DND-41 (cell line): ENCODE results near the gene OR1J4.

Experiments used
- ATAC-seq: fragments of 200-7000 bp; cut with Tn5 transposase; 3 replicates; pipeline ENCODE4 v1.9.1; 2021; ENCODE audit warnings: low read depth; ENCODE audit not compliant: insufficient read depth
- DNase-seq: peaks from one replicate; pipeline ENCODE4 v3.0.0-alpha.2; 2020
- H2AFZ ChIP-seq: 2 replicates; pipeline ENCODE4 v1.6.0; 2012; ENCODE audit warnings: low read depth, low read length
- H3K27ac ChIP-seq: 2 replicates; pipeline ENCODE4 v1.5.1; 2012; ENCODE audit warnings: low read length, inconsistent platforms
- H3K27me3 ChIP-seq: fragments of 200-600 bp; sonication (generic); 2 replicates; pipeline ENCODE4 v1.6.0; 2012; ENCODE audit warnings: low read length, mild to moderate bottlenecking, inconsistent platforms; ENCODE audit not compliant: insufficient read depth, poor library complexity
- H3K36me3 ChIP-seq: 2 replicates; pipeline ENCODE4 v1.5.1; 2012; ENCODE audit warnings: low read length, inconsistent platforms; ENCODE audit not compliant: insufficient read depth
- H3K4me1 ChIP-seq: 2 replicates; pipeline ENCODE4 v1.5.1; 2012; ENCODE audit warnings: mild to moderate bottlenecking, low read length; ENCODE audit not compliant: insufficient read depth
- H3K4me2 ChIP-seq: 2 replicates; pipeline ENCODE4 v1.6.0; 2012; ENCODE audit warnings: mild to moderate bottlenecking, moderate library complexity, low read length, inconsistent platforms; ENCODE audit not compliant: insufficient read depth
- H3K4me3 ChIP-seq, 2 experiments: fragments of 200-600 bp in 1 of 2; shearing (Covaris generic) in 1 of 2; 2 replicates each; pipeline ENCODE4 v1.5.1; 2012 to 2016; ENCODE audit warnings: inconsistent platforms in 2 of 2, low read length in 2 of 2, mild to moderate bottlenecking in 2 of 2, low read depth in 1 of 2, moderate library complexity in 1 of 2
- H3K79me2 ChIP-seq: 2 replicates; pipeline ENCODE4 v1.6.0; 2012; ENCODE audit warnings: low read length, inconsistent platforms; ENCODE audit not compliant: insufficient read depth
- H3K9ac ChIP-seq: 2 replicates; pipeline ENCODE4 v1.6.0; 2012; ENCODE audit warnings: low read depth, mild to moderate bottlenecking, inconsistent platforms, low read length, moderate library complexity
- H3K9me3 ChIP-seq: 2 replicates; pipeline ENCODE4 v1.5.1; 2012; ENCODE audit warnings: low read length, moderate library complexity, mild to moderate bottlenecking, inconsistent platforms; ENCODE audit not compliant: insufficient read depth, severe bottlenecking
- H4K20me1 ChIP-seq: 2 replicates; pipeline ENCODE4 v1.6.0; 2012; ENCODE audit warnings: low read length; ENCODE audit not compliant: insufficient read depth
- EZH2 ChIP-seq: IDR thresholded peaks from 3 replicates; pipeline ENCODE4 v1.6.1; 2012; ENCODE audit warnings: borderline replicate concordance, low read depth, mild to moderate bottlenecking, moderate library complexity, low read length, inconsistent platforms; ENCODE audit not compliant: severe bottlenecking
- TF ChIP-seq, protein P1 (sequence below): IDR thresholded peaks from 2 replicates; pipeline ENCODE4 v1.5.1; 2012; ENCODE audit warnings: borderline replicate concordance, low read length, moderate library complexity, mild to moderate bottlenecking; ENCODE audit not compliant: poor library complexity, severe bottlenecking; ENCODE audit errors: extremely low read depth

OR1J4 gene

DNA sequence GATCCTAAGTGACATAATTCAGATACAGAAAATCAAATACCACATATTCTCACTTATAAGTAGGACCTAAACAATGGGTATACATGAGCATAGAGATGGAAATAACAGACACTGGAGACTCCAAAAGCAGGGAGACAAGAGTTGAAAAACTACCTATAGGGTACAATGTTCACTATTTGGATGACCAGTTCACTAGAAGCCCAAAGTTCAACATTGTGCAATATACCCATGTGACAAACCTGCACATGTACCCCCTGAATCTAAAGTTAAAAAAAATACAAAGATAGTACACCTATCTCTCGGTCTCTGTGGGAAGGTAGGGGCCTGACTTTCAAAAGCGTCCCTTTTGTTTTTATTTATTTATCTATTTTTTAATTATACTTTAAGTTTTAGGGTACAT lies 19.8 kb downstream of the OR1J4 start:
- H3K4me1 ChIP-seq = no peaks in the 10 kb centered on the region
- no peak for TF ChIP-seq EZH2
- TF ChIP-seq, protein P1, sequence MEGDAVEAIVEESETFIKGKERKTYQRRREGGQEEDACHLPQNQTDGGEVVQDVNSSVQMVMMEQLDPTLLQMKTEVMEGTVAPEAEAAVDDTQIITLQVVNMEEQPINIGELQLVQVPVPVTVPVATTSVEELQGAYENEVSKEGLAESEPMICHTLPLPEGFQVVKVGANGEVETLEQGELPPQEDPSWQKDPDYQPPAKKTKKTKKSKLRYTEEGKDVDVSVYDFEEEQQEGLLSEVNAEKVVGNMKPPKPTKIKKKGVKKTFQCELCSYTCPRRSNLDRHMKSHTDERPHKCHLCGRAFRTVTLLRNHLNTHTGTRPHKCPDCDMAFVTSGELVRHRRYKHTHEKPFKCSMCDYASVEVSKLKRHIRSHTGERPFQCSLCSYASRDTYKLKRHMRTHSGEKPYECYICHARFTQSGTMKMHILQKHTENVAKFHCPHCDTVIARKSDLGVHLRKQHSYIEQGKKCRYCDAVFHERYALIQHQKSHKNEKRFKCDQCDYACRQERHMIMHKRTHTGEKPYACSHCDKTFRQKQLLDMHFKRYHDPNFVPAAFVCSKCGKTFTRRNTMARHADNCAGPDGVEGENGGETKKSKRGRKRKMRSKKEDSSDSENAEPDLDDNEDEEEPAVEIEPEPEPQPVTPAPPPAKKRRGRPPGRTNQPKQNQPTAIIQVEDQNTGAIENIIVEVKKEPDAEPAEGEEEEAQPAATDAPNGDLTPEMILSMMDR = no peak
- H3K9ac ChIP-seq = no peak overlapping the region
- no peak for ATAC-seq
- no peaks in the 10 kb centered on the region for H4K20me1 ChIP-seq
- no peak overlapping the region for H3K4me3 ChIP-seq
- no peak overlapping the region for H3K4me2 ChIP-seq
- no peak overlapping the region for H2AFZ ChIP-seq
- no peaks in the 10 kb centered on the region for H3K36me3 ChIP-seq
- H3K79me2 ChIP-seq = no peaks in the 10 kb centered on the region
- H3K9me3 ChIP-seq = no peaks in the 10 kb centered on the region
- no peaks in the 10 kb centered on the region for H3K27me3 ChIP-seq
- no peak for DNase-seq
- H3K27ac ChIP-seq = no peak overlapping the region

DNA sequence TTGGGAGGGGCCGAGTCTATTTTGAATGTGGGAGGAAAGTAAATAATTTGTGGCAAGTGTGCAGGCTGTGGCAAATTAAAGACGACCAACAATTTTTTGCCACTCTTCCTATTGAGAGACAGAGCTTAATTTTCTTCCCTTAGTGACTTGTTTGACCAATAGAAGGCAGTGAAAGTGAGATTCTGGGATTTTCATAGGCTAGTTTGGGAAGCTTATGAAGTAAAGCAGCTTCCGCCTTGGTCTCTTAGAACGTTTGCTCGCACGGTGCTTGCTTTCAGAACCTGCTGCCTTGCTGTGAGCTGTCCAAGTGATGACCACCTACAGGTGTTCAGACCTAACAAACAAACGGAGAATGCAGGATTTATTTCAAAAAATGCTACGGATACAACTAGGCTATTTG lies 27.3 kb downstream of the OR1J4 start:
- ATAC-seq (no peak), DNase-seq (no peak)
- no peak overlapping the region for H3K27ac ChIP-seq
- H3K4me2 ChIP-seq = no peak overlapping the region
- H3K36me3 ChIP-seq = no peaks in the 10 kb centered on the region
- H3K27me3 ChIP-seq = no peaks in the 10 kb centered on the region
- no peaks in the 10 kb centered on the region for H3K79me2 ChIP-seq
- no peaks in the 10 kb centered on the region for H3K9me3 ChIP-seq
- H3K4me1 ChIP-seq = no peaks in the 10 kb centered on the region
- TF ChIP-seq, protein P1 = no peak
- no peak for TF ChIP-seq EZH2
- no peak overlapping the region for H2AFZ ChIP-seq
- no peak overlapping the region for H3K4me3 ChIP-seq
- H4K20me1 ChIP-seq = no peaks in the 10 kb centered on the region
- no peak overlapping the region for H3K9ac ChIP-seq

DNA sequence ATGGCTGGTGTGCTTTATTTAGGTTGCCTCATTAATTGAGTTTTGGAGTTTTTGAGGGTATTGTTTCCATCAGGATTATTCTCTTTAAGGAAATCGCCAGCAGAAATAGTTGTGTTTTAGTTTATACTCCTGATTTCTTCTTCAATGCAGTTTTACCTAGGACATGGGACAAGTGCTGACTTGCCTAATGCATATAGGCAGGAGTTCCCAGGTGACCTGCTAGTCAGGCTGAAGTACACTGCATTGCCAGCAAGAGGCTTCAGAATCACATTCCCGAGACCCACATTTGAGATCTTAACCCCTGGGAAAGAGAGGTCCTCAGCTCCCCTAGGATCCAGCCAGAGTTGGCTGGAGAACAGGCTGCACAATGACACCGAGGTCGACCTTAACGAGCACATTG lies 32.4 kb downstream of the OR1J4 start:
- H3K36me3 ChIP-seq = no peaks in the 10 kb centered on the region
- H3K27me3 ChIP-seq = peaks cover 6% of the 10 kb centered on the region
- H4K20me1 ChIP-seq = no peaks in the 10 kb centered on the region
- no peaks in the 10 kb centered on the region for H3K4me1 ChIP-seq
- H3K9ac ChIP-seq = no peak overlapping the region
- TF ChIP-seq, protein P1 = no peak
- TF ChIP-seq EZH2 = no peak
- no peak for DNase-seq
- no peak for ATAC-seq
- H3K27ac ChIP-seq = no peak overlapping the region
- no peak overlapping the region for H3K4me3 ChIP-seq
- no peaks in the 10 kb centered on the region for H3K79me2 ChIP-seq
- no peak overlapping the region for H3K4me2 ChIP-seq
- no peaks in the 10 kb centered on the region for H3K9me3 ChIP-seq
- no peak overlapping the region for H2AFZ ChIP-seq

DNA sequence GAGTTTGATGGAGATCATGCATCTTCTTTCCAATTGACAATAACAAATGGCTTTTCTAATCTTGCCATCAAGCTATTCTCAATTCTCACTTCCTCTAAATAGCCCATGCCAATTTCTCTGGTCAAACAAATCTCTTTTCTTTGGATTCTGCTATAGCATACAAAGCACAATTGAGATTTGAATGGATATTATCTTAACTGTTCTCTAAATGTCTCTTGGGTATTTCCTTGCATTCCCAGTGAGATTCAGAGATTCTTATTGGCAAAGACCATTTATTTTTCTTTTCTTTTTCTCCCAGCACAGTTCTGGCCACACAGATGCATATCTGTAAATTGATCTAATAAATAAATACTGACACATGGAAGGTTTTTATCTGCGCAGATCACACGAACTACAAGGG lies 33.9 kb downstream of the OR1J4 start, which contains the start of gene OR1N2:
Gene OR1N2, plus strand, starts transcription at position 301 of the 400 bp plus-strand sequence. CDS start 100 bp downstream, outside the sequence.
- no peaks in the 10 kb centered on the region for H3K4me1 ChIP-seq
- no peak for ATAC-seq
- H3K9me3 ChIP-seq = no peaks in the 10 kb centered on the region
- H3K79me2 ChIP-seq = no peaks in the 10 kb centered on the region
- no peak within 1 kb of the TSS for H3K27ac ChIP-seq
- no peaks in the 10 kb centered on the region for H4K20me1 ChIP-seq
- no peak within 1 kb of the TSS for H3K9ac ChIP-seq
- H3K4me2 ChIP-seq = no peak within 1 kb of the TSS
- no peaks in the 10 kb centered on the region for H3K36me3 ChIP-seq
- no peak for TF ChIP-seq EZH2
- TF ChIP-seq, protein P1 = no peak
- no peak within 1 kb of the TSS for H3K4me3 ChIP-seq
- DNase-seq = no peak
- peaks cover 6% of the 10 kb centered on the region for H3K27me3 ChIP-seq
- no peak within 1 kb of the TSS for H2AFZ ChIP-seq
